ENCODE measurements around the gene CRYBB2.

- TF ChIP-seq CTCF (IDR thresholded peaks at IDR 0.05 in 2 of 3, conservative IDR thresholded peaks at IDR 0.05 in 1 of 3; ENCODE audit: borderline replicate concordance in 1 of 3, insufficient read depth in 1 of 3, low read depth in 2 of 3, low read length in 2 of 3), result no peak
- no peak for TF ChIP-seq SP1 (IDR thresholded peaks at IDR 0.05; ENCODE audit: low read depth)
- TF ChIP-seq POLR2A (IDR thresholded peaks at IDR 0.05; ENCODE audit: borderline replicate concordance, extremely low read depth, insufficient read depth, insufficient read length), result no peak
- no peak for TF ChIP-seq ATF3 (IDR thresholded peaks at IDR 0.05)
- TF ChIP-seq REST (IDR thresholded peaks at IDR 0.05; ENCODE audit: low read depth), result no peak
- no peak for TF ChIP-seq EZH2 (IDR thresholded peaks at IDR 0.05)
- no peak for TF ChIP-seq CEBPB (IDR thresholded peaks at IDR 0.05; ENCODE audit: low read depth)
These were observed 3.9 kb downstream of the CRYBB2 start for GRCh38 chr22:25223269-25223850.
